ENCODE data around the gene NOP56.

The NOP56 gene

DNA sequence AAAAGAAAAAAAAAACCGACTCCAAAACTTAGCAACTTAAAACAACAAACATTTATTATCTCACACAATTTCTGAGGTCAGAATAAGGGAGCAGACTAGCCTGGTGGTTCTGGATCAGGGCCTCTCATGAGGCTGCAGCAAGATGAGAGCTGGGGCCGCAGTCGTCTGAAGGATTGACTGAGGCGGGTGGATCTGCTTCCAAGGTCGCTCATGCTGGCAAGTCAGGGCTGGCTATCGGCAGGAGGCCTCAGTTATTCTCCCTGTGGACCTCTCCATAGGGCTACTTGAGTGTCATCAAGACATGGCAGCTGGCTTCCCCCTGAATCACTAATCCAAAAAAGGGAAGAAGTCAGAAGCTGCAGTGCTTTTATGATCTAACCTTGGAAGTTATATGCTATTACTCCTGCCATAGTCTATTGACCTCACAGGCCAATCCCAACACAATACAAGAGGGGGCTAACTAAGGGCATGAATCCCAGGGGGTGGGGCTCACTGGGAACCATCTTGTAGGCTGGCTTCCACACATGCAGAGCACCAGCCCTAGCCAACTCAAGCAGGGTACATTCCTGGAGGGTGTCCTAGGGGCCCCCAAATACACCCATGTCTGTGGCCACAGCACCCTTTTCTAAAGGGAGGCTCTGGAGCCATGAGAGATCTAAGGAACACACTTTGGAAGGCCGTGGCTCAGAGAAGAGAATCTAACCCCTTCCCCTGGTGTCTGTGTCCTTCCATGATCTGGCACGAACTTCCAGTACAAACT is 51.5 kb downstream of the NOP56 start:
- no peak overlapping the region for H3K4me3 ChIP-seq (replicated peaks; ENCODE audit: insufficient read depth, low read length)
- H3K27ac ChIP-seq (replicated peaks), result no peak overlapping the region
- TF ChIP-seq SPI1 (IDR thresholded peaks at IDR 0.05; ENCODE audit: borderline replicate concordance, low read depth) (no peak), GABPA (IDR thresholded peaks at IDR 0.05; ENCODE audit: low read depth) (no peak), POLR2AphosphoS5 (IDR thresholded peaks at IDR 0.05; ENCODE audit: low read depth) (no peak)
- TF ChIP-seq, protein P1, sequence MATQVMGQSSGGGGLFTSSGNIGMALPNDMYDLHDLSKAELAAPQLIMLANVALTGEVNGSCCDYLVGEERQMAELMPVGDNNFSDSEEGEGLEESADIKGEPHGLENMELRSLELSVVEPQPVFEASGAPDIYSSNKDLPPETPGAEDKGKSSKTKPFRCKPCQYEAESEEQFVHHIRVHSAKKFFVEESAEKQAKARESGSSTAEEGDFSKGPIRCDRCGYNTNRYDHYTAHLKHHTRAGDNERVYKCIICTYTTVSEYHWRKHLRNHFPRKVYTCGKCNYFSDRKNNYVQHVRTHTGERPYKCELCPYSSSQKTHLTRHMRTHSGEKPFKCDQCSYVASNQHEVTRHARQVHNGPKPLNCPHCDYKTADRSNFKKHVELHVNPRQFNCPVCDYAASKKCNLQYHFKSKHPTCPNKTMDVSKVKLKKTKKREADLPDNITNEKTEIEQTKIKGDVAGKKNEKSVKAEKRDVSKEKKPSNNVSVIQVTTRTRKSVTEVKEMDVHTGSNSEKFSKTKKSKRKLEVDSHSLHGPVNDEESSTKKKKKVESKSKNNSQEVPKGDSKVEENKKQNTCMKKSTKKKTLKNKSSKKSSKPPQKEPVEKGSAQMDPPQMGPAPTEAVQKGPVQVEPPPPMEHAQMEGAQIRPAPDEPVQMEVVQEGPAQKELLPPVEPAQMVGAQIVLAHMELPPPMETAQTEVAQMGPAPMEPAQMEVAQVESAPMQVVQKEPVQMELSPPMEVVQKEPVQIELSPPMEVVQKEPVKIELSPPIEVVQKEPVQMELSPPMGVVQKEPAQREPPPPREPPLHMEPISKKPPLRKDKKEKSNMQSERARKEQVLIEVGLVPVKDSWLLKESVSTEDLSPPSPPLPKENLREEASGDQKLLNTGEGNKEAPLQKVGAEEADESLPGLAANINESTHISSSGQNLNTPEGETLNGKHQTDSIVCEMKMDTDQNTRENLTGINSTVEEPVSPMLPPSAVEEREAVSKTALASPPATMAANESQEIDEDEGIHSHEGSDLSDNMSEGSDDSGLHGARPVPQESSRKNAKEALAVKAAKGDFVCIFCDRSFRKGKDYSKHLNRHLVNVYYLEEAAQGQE (IDR thresholded peaks at IDR 0.05; ENCODE audit: insufficient replicate concordance, low read depth), result no peak
- TF ChIP-seq, protein P2, sequence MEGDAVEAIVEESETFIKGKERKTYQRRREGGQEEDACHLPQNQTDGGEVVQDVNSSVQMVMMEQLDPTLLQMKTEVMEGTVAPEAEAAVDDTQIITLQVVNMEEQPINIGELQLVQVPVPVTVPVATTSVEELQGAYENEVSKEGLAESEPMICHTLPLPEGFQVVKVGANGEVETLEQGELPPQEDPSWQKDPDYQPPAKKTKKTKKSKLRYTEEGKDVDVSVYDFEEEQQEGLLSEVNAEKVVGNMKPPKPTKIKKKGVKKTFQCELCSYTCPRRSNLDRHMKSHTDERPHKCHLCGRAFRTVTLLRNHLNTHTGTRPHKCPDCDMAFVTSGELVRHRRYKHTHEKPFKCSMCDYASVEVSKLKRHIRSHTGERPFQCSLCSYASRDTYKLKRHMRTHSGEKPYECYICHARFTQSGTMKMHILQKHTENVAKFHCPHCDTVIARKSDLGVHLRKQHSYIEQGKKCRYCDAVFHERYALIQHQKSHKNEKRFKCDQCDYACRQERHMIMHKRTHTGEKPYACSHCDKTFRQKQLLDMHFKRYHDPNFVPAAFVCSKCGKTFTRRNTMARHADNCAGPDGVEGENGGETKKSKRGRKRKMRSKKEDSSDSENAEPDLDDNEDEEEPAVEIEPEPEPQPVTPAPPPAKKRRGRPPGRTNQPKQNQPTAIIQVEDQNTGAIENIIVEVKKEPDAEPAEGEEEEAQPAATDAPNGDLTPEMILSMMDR (IDR thresholded peaks at IDR 0.05; ENCODE audit: insufficient read depth, low read length), result no peak
- H3K27me3 ChIP-seq (ENCODE audit: insufficient read depth, poor library complexity, severe bottlenecking), result peaks cover 16% of the 10 kb centered on the region
- DNase-seq (ENCODE audit: low read depth in 1 of 2, low spot score in 1 of 2), result no peak

DNA sequence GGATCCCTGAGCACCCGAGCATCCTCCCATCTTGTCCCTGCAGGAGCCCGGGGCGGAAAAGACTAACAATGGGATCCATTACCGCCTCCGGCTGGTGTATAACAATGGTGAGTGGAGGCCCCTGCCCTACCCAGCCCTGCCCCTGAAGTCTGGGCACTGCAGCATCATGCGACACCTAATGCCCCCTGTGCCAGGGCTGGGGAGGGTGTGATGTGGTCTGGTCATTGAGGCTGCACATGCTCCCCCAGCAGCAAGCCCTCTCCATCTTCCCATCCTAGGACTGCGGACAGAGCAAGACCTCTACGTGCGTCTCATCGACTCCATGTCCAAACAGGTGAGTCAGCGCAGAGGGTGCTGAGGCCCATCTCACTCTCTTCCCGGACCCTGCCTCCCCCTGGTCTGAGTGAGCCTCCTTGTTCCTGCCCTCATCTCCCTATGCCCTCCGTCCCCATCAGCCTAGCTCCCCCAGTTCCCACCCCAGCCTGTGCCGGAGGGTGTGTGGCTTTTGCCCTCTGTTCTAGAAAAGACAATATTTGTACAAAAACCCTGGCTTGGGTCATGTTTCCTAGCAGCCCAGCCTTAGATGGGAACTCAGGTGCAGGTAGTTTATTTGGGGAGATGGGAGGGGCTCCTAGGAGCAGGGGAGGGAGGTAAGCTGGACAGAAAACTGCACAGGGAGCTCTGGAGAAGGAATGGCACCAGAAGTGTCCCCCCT is 53.7 kb downstream of the NOP56 start:
- H3K4me3 ChIP-seq (replicated peaks; ENCODE audit: insufficient read depth, low read length), result no peak overlapping the region
- DNase-seq (ENCODE audit: low read depth in 1 of 2, low spot score in 1 of 2), result no peak
- peaks cover 13% of the 10 kb centered on the region for H3K27me3 ChIP-seq (ENCODE audit: insufficient read depth, poor library complexity, severe bottlenecking)
- H3K27ac ChIP-seq (replicated peaks), result no peak overlapping the region
- TF ChIP-seq GABPA (IDR thresholded peaks at IDR 0.05; ENCODE audit: low read depth), result no peak
- TF ChIP-seq, protein P1 (IDR thresholded peaks at IDR 0.05; ENCODE audit: insufficient replicate concordance, low read depth), result no peak
- TF ChIP-seq, protein P2 (IDR thresholded peaks at IDR 0.05; ENCODE audit: insufficient read depth, low read length), result no peak
- TF ChIP-seq POLR2AphosphoS5 (IDR thresholded peaks at IDR 0.05; ENCODE audit: low read depth), result no peak
- TF ChIP-seq SPI1 (IDR thresholded peaks at IDR 0.05; ENCODE audit: borderline replicate concordance, low read depth), result no peak

DNA sequence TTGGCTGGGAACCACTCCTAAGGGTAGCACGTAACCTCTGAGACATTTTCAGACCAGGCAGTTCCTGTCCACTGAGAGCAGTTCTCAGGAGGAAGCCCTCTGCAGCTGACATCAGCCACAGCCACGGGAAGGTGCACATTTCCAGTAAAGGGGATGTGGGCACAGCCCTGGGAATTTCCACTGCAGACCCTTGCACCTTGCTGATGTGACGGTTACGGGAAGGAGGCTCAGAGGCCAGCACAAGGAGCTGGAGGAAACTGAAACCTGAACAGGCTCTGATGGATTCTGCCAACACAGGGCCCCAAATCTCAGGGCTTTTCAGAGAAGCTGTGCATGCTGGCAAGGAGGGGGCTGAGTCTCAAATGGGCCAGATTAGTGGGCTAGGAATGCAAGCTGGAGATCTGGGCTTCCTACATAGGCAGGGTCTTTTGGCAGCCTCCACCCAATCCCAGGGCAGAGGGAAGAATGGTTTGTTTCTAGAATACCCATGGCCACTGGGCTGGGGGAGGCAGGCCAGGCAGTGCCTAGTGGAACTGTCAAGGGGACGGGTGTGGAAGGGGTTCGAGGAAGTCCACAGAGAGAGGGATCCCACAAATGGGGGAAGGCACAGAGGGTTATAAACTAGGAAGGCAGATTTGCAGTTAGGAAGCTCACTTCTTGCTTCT is 54.4 kb downstream of the NOP56 start:
- TF ChIP-seq, protein P1 (IDR thresholded peaks at IDR 0.05; ENCODE audit: insufficient replicate concordance, low read depth), result no peak
- no peak for DNase-seq (ENCODE audit: low read depth in 1 of 2, low spot score in 1 of 2)
- Histone ChIP-seq H3K4me3 (replicated peaks; ENCODE audit: insufficient read depth, low read length) (no peak overlapping the region), H3K27me3 (ENCODE audit: insufficient read depth, poor library complexity, severe bottlenecking) (peaks cover 8% of the 10 kb centered on the region), H3K27ac (replicated peaks) (no peak overlapping the region)
